B cell (primary cell): ENCODE data around the gene TMEM147. TPM values are rescaled to one million over a fixed set of nuclear protein-coding genes. Genes with fewer than 3 reads are reported as not detected.

Source experiments
- ATAC-seq: fragments of 200-7000 bp; cut with Tn5 transposase; one replicate; pipeline ENCODE4 v1.10.0; 2021; ENCODE audit warnings: low read depth, mild to moderate bottlenecking, moderate number of reproducible peaks, moderate library complexity
- CTCF ChIA-PET: fragments of 350-600 bp; sonication (Branson Sonifier 250); formaldehyde crosslinking; loops from one replicate; lab custom pipeline; 2021; ENCODE audit warnings: antibody characterized with exemption, inconsistent platforms; lab: Charles Lee
- POLR2A ChIA-PET: fragments of 350-600 bp; sonication (Branson Sonifier 250); formaldehyde crosslinking; loops from one replicate; lab custom pipeline; 2021; ENCODE audit warnings: antibody characterized with exemption; lab: Charles Lee
- DNase-seq: peaks from one replicate; pipeline ENCODE4 v3.0.0; 2013
- H2AFZ ChIP-seq: 2 replicates; pipeline ENCODE4 v1.6.1; 2012; ENCODE audit warnings: mild to moderate bottlenecking, low read depth, low read length; ENCODE audit not compliant: insufficient read depth, poor library complexity, severe bottlenecking
- H3K27ac ChIP-seq, 2 donors: 1 replicate in 1 of 2; 2 replicates in 1 of 2; pipeline ENCODE4 v1.5.1; 2012 to 2013; ENCODE audit warnings: low read length in 2 of 2, mild to moderate bottlenecking in 2 of 2, moderate library complexity in 1 of 2
- H3K27me3 ChIP-seq, 4 experiments: fragments of 200-600 bp in 1 of 4; sonication (generic) in 1 of 4; replicated peaks in 1 of 4; 1 replicate in 2 of 4; 2 replicates in 2 of 4; pipeline versions ENCODE4 v1.6.1 to v1.7.0; 2013 to 2016; ENCODE audit warnings: low read length in 3 of 4, mild to moderate bottlenecking in 2 of 4, mixed read lengths in 1 of 4, moderate library complexity in 1 of 4; ENCODE audit not compliant: insufficient read depth in 4 of 4, control insufficient read depth in 3 of 4; ENCODE audit errors: control extremely low read depth in 1 of 4
- H3K36me3 ChIP-seq, 2 experiments: replicated peaks in 1 of 2; 1 replicate in 1 of 2; 2 replicates in 1 of 2; pipeline versions ENCODE4 v1.6.1 to v1.7.1; 2013; ENCODE audit warnings: low read length in 1 of 2; ENCODE audit not compliant: insufficient read depth in 2 of 2, control insufficient read depth in 1 of 2; ENCODE audit errors: control extremely low read depth in 1 of 2, extremely low read depth in 1 of 2
- H3K4me1 ChIP-seq, 2 donors: fragments of 200-600 bp in 1 of 2; sonication (generic) in 1 of 2; 1 replicate in 1 of 2; 2 replicates in 1 of 2; pipeline versions ENCODE4 v1.5.1 to v1.6.1; 2013 to 2017; ENCODE audit warnings: low read length in 2 of 2; ENCODE audit not compliant: control insufficient read depth in 2 of 2, insufficient read depth in 2 of 2
- H3K4me2 ChIP-seq: replicated peaks from 2 replicates; pipeline ENCODE3; 2012; ENCODE audit warnings: mild to moderate bottlenecking, low read depth, low read length; ENCODE audit not compliant: poor library complexity, severe bottlenecking
- H3K4me3 ChIP-seq, 5 experiments: fragments of 200-600 bp in 1 of 5; sonication (generic) in 1 of 5; 1 replicate in 3 of 5; 2 replicates in 2 of 5; pipeline versions ENCODE4 v1.5.1 to v1.7.0; 2011 to 2016; ENCODE audit warnings: low read length in 4 of 5, mild to moderate bottlenecking in 4 of 5, low read depth in 2 of 5, control low read depth in 1 of 5, moderate library complexity in 1 of 5; ENCODE audit not compliant: insufficient read depth in 1 of 5; ENCODE audit errors: control extremely low read depth in 1 of 5, extremely low read depth in 1 of 5
- H3K79me2 ChIP-seq: fragments of 200-600 bp; sonication (generic); one replicate; pipeline ENCODE4 v1.6.0; 2016; ENCODE audit warnings: low read length; ENCODE audit not compliant: control insufficient read depth, insufficient read depth
- H3K9ac ChIP-seq: fragments of 200-600 bp; sonication (generic); 2 replicates; pipeline ENCODE4 v1.6.1; 2017; ENCODE audit warnings: mild to moderate bottlenecking, low read length, moderate library complexity
- H3K9me3 ChIP-seq, 3 donors: one replicate each; pipeline versions ENCODE4 v1.6.1 to v1.7.1; 2013; ENCODE audit warnings: low read length in 2 of 3; ENCODE audit not compliant: control insufficient read depth in 2 of 3, insufficient read depth in 1 of 3; ENCODE audit errors: control extremely low read depth in 1 of 3
- H4K20me1 ChIP-seq: 2 replicates; pipeline ENCODE4 v1.6.0; 2012; ENCODE audit warnings: mild to moderate bottlenecking, low read length; ENCODE audit not compliant: insufficient read depth, control insufficient read depth, poor library complexity, severe bottlenecking
- H3K27ac Mint-ChIP-seq: one replicate; pipeline ENCODE4 v1.8.0; 2021; ENCODE audit warnings: mixed read lengths
- H3K27me3 Mint-ChIP-seq: one replicate; pipeline ENCODE4 v1.8.0; 2021; ENCODE audit warnings: mixed read lengths
- H3K4me1 Mint-ChIP-seq: one replicate; pipeline ENCODE4 v1.8.0; 2021; ENCODE audit warnings: mixed read lengths
- H3K4me3 Mint-ChIP-seq: one replicate; pipeline ENCODE4 v1.8.0; 2021; ENCODE audit warnings: mixed read lengths
- H3K9me3 Mint-ChIP-seq: one replicate; pipeline ENCODE4 v1.8.0; 2022; ENCODE audit warnings: mixed read lengths; ENCODE audit not compliant: insufficient read depth
- CTCF ChIP-seq: fragments of 200-600 bp; IDR thresholded peaks from one replicate; pipeline ENCODE4 v1.8.0; 2022; ENCODE audit warnings: antibody characterized with exemption, mild to moderate bottlenecking
- EZH2 ChIP-seq: IDR thresholded peaks from 2 replicates; pipeline ENCODE4 v1.6.1; 2012; ENCODE audit warnings: borderline replicate concordance, low read depth, mild to moderate bottlenecking, moderate library complexity, low read length; ENCODE audit not compliant: insufficient read depth, poor library complexity, severe bottlenecking
- WGBS: methylation state at CpG from one replicate; pipeline ENCODE4 v1.1.5; 2013; ENCODE audit warnings: missing lambda C conversion rate; ENCODE audit not compliant: insufficient coverage; 5-methylcytosine and 5-hydroxymethylcytosine counted together
- intact Hi-C: fragments of 100-400 bp; cut with micrococcal nuclease; formaldehyde crosslinking; loops from one replicate; pipeline ENCODE4 v1.10.0; 2022
- polyA plus RNA-seq: library from polyadenylated mRNA; depleted of rRNA; stranded (reverse); fragments of >200 nt; gene quantifications from 2 replicates; pipeline ENCODE4 v1.2.3, GENCODE V29; 2012
- total RNA-seq, 2 donors: library from RNA; stranded (reverse); fragments of 120-200 nt in 1 of 2; gene quantifications; 1 replicate in 1 of 2; 2 replicates in 1 of 2; pipeline versions ENCODE4 v1.2.3 to v1.2.4, GENCODE V29; 2013 to 2022

TMEM147 gene
- total and polyA plus RNA-seq, 2 donors (not counting 1 experiment from before 2014, with no cell fraction given) = 39.8 to 68.9 TPM

GRCh38 chr19:35552534-35553384 is 7.3 kb downstream of the TMEM147 start:
- Histone ChIP-seq H3K9ac (no peak overlapping the region), H3K4me1 (peaks cover 3 to 5% of the 10 kb centered on the region in 2 donors), H3K27me3 (peaks cover 0 to 12% (median under 1%) of the 10 kb centered on the region in 4 experiments), H3K9me3 (no peaks in the 10 kb centered on the region), H3K79me2 (peaks cover 11% of the 10 kb centered on the region), H2AFZ (no peak overlapping the region), H3K4me3 (no peak overlapping the region), H4K20me1 (no peaks in the 10 kb centered on the region), H3K36me3 (peaks cover 0 to 6% of the 10 kb centered on the region in 2 experiments), H3K4me2 (no peak overlapping the region), H3K27ac (no peak overlapping the region)
- POLR2A ChIA-PET = no interaction called here
- Mint-ChIP-seq H3K27me3 (peaks cover 12% of the 10 kb centered on the region), H3K27ac (no peak overlapping the region), H3K4me1 (peaks cover 13% of the 10 kb centered on the region), H3K9me3 (no peaks in the 10 kb centered on the region), H3K4me3 (no peak overlapping the region)
- TF ChIP-seq EZH2 = no peak
- TF ChIP-seq CTCF = no peak
- ATAC-seq (no peak), DNase-seq (no peak)
- CTCF ChIA-PET = no interaction called here
- WGBS = 90% methylated on average over 12 of the region's 13 CpGs
- intact Hi-C loops = no loop called here

GRCh38 chr19:35553385-35554000 is 8.1 kb downstream of the TMEM147 start:
- Histone ChIP-seq H3K27ac (no peak overlapping the region), H3K9ac (no peak overlapping the region), H3K4me2 (no peak overlapping the region), H2AFZ (no peak overlapping the region), H3K36me3 (peaks cover 0 to under 1% of the 10 kb centered on the region in 2 experiments), H3K4me1 (peaks cover 10 to 12% of the 10 kb centered on the region in 2 donors), H4K20me1 (no peaks in the 10 kb centered on the region), H3K4me3 (no peak overlapping the region), H3K9me3 (peaks cover 0 to 7% (median 0%) of the 10 kb centered on the region in 3 donors), H3K27me3 (peaks cover 0 to 19% (median 3%) of the 10 kb centered on the region in 4 experiments), H3K79me2 (peaks cover 6% of the 10 kb centered on the region)
- intact Hi-C loops = no loop called here
- no peak for ATAC-seq
- Mint-ChIP-seq H3K27me3 (peaks cover 14% of the 10 kb centered on the region), H3K4me3 (no peak overlapping the region), H3K4me1 (peaks cover 15% of the 10 kb centered on the region), H3K27ac (no peak overlapping the region), H3K9me3 (no peaks in the 10 kb centered on the region)
- no peak for TF ChIP-seq EZH2
- TF ChIP-seq CTCF = no peak
- DNase-seq = no peak
- 86% methylated on average over 14 of the region's 14 CpGs for WGBS
- CTCF ChIA-PET = no interaction called here
- POLR2A ChIA-PET = no interaction called here
